Peyer's patch (tissue), 4 donors: Measurements from ENCODE around the gene HTT-AS.

Experiments
- POLR2A ChIP-seq, 2 donors: fragments of 450-650 bp; IDR thresholded peaks; one replicate each; pipeline ENCODE4 v1.5.1; 2017; ENCODE audit warnings: antibody characterized with exemption in 2 of 2, mild to moderate bottlenecking in 2 of 2, moderate library complexity in 2 of 2
- TF ChIP-seq, protein P1 (sequence below), 6 experiments: fragments of 450-650 bp in 4 of 6; fragments of 200-600 bp in 2 of 6; sonication (generic) in 1 of 6; IDR thresholded peaks; one replicate each; pipeline ENCODE4 v1.5.1; 2017 to 2019; ENCODE audit warnings: antibody characterized with exemption in 6 of 6, mild to moderate bottlenecking in 3 of 6, moderate library complexity in 1 of 6

DNA sequence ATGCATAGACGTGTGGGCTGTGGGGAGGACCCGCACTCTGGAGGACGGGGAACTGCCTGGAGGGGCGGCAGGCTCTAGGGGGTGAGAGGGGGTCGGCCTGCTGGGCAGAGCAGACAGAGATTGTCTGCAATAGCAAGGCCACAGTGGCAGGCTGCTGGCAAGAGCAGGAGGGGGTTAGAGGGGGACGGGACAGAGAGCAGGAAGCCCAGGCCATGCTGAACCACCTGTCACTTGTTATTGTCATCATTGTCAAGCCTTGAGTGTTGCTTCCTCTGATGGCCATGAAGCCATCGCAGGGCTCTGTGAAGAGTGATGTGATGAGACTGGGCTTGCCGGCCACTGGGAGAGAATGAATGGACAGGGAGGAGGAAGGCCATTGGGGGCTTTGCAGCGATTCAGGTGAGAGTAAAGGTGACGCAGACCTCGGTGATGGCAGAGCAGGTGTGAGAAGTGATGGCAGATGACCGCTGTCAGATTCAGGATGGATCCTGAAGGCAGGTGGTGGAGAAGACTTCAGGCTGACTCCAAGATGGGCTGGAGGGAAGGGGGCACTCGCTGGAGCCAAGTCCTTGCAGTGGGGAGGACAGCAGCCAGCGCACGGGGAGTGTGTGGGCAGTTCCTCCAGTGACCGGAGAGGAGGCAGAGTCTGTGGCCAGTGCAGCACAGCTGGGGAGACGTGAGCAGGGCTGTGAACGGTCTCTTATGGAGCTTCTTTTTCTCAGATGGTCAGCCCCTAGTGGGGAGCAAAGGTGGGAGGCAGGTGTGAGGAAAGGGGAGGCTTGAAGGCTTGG is 43.6 kb downstream of the HTT-AS start:
- TF ChIP-seq, protein P1, sequence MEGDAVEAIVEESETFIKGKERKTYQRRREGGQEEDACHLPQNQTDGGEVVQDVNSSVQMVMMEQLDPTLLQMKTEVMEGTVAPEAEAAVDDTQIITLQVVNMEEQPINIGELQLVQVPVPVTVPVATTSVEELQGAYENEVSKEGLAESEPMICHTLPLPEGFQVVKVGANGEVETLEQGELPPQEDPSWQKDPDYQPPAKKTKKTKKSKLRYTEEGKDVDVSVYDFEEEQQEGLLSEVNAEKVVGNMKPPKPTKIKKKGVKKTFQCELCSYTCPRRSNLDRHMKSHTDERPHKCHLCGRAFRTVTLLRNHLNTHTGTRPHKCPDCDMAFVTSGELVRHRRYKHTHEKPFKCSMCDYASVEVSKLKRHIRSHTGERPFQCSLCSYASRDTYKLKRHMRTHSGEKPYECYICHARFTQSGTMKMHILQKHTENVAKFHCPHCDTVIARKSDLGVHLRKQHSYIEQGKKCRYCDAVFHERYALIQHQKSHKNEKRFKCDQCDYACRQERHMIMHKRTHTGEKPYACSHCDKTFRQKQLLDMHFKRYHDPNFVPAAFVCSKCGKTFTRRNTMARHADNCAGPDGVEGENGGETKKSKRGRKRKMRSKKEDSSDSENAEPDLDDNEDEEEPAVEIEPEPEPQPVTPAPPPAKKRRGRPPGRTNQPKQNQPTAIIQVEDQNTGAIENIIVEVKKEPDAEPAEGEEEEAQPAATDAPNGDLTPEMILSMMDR (IDR thresholded peaks at IDR 0.05): no peak
- no peak for TF ChIP-seq POLR2A (IDR thresholded peaks at IDR 0.05)
